Caki2 (cell line): Measurements from ENCODE around the gene IL27RA. TPM values are rescaled to one million over a fixed set of nuclear protein-coding genes. Genes with fewer than 3 reads are reported as not detected.
"Not testable (repeated sequence)": the region's sequence is repeated elsewhere in the genome, so short reads cannot be mapped to it uniquely, and the experiment has no call there.

Experiments used
- DNase-seq: peaks from one replicate; pipeline ENCODE4 v3.0.0-alpha.2; 2015; ENCODE audit warnings: low read depth
- in situ Hi-C: cut with HindIII; loops from 2 replicates; pipeline ENCODE4 v1.10.0; 2016; ENCODE audit warnings: low sequenced_read_pairs, low pct_unique_long_range_greater_than_20kb, mixed read lengths
- total RNA-seq: library from RNA; depleted of rRNA; stranded (reverse); fragments of >200 nt; shearing (Covaris generic); gene quantifications from 2 replicates; pipeline ENCODE4 v1.2.3, GENCODE V29; 2014; ENCODE audit warnings: low replicate concordance

The IL27RA gene
- total RNA-seq, 1 experiment from 2014 or later, result 15.6 TPM

DNA sequence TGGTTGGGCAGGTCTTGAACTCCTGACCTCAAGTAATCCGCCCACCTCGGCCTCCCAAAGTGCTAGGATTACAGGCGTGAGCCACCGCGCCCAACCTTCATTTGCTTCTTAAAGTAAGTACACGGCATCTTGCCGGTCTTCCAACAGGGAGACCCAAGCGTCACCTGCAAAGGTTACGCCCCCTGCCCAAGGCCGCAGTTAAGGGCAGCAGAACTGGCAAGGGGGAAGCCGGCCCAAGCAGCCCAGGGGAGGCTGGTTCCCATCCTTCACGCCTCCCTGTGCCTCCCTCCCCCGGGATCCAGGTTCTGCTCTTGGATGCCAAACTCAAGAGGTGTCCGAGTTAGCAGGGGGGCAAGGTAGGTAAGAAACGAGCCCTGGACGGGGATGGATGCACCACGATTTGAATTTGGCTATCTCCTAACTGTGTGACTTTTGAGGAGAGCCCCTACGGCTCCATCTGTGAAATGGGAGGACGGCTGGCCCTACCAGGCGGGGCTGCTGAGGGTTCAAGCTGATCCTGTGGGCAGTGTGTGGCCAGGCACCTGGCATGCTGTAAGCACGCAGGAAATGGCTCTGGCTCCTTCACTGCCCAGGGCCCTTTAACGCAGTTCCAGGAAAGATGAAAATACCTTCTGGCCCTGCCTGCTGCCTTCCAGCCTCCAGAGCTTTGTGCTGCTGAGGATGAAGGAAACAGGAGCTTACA is 34.5 kb upstream of the IL27RA start:
- DNase-seq, result no peak
- in situ Hi-C loops, result no loop called here

DNA sequence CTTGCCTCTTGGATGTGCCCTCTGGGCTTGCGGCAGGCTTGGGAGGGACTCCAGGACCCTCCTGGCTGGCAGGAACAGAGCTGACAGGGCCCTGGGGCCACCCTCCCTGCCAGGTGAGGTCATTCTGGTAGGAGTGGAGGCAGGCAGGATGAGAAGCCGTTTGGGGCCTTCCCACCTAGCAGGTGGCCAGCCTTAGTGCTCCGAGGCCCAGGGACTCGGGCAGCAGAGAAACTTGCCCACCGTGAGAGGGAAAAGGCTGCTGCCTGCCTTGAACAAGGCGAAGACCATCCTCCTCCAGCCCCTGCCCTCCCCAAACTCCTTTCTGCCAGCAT is 34.0 kb upstream of the IL27RA start:
- DNase-seq, result no peak
- in situ Hi-C loops, result no loop called here

DNA sequence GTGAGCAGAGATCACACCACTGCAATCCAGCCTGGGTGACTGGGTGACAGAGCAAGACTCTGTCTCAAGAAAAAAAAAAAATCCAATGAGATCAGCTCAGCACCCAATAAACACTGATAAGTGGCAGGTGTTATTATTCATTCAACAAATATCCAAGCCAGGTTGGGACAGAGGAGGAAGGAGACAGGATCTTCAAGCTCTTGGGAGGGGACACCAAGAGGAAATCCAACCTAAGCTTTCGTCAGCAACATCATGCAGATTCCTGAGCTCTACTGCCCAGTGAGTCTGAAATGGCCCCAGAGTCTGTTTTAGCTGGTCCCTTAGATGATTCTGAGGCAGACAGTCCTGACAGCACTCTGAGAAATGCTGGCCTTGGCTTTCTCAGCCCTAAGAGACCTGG is 33.1 kb upstream of the IL27RA start:
- in situ Hi-C loops, result no loop called here
- no peak for DNase-seq

DNA sequence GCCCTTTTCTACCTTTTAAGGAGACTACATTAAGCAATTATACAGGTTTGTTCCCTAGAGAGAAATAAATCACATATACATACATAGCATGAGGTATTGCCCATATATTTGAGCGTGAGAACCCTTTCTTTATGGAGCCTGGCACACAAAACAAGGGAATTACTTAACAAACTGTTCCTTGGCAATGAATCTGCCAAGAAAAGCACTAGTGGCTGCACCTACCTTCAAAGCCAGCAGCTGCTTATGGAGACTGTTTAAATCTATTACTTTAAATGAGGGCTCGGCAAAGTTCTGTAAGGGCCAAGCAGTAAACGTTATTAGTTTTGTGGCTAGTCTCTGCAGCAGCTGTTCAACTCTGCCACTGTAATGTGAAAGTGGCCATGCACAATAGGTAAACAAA is 32.5 kb upstream of the IL27RA start:
- in situ Hi-C loops, result no loop called here
- no peak for DNase-seq

DNA sequence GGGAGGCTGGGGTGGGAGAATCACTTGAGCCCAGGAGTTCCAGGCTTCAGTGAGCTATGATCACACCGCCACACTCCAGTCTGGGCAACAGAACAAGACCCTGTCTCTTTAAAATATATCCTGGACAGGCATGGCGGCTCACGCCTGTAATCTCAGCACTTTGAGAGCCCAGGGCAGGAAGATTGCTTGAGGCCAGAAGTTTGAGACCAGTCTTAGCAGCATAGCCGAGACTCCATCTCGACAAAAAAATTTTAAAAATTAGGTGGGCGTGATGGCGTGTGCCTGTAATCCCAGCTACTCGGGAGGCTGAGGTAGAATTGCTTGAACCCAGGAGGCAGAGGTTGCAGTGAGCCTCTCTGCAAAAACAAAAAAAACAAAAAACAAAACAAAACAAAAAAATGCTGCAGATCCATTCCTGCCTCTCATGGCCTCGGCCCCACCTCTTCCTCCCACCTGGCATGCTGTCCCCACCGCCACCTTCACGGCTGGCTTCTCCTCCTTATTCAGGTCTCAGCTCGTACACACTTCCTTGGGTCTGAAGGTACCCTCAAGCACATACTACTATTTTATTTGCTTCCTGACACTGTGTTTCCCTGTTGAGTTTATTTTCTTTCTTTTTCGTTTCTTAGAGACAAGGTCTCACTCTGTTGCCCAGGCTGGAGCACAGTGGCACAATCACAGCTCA is 30.7 kb upstream of the IL27RA start:
- no peak for DNase-seq

DNA sequence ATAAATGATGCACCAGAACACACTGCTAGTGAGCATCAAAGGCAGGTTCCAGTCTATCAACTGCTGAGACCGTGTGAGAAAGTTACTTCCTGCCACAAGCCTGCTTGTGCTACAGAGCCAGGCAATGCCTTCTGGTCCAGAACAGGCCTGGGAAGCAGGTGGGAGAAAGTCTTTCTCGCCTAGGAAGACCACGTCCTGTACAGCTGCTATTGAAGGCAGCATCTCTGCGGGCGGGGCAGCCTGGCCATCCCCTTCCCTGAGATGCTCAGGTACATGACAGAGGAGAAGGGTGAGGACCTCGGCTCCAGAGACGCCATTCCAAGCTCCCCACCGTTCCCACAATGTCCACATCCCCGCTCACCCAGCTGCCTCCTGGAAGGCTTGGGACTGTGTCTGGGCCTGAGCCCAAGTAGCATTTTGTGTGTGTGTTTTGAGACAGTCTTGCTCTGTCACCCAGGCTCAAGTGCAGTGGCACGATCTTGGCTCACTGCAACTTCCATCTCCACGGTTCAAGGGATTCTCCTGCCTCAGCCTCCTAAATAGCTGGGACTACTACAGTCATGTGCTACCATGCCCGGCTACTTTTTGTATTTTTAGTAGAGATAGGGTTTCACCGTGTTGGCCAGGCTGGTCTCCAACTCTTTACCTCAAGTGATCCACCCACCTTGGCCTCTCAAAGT is 28.9 kb upstream of the IL27RA start:
- no peak for DNase-seq
- in situ Hi-C loops, result no loop called here

More for the DNA sequence above, 30.7 kb upstream of the IL27RA start:
- in situ Hi-C loops, result no loop called here

DNA sequence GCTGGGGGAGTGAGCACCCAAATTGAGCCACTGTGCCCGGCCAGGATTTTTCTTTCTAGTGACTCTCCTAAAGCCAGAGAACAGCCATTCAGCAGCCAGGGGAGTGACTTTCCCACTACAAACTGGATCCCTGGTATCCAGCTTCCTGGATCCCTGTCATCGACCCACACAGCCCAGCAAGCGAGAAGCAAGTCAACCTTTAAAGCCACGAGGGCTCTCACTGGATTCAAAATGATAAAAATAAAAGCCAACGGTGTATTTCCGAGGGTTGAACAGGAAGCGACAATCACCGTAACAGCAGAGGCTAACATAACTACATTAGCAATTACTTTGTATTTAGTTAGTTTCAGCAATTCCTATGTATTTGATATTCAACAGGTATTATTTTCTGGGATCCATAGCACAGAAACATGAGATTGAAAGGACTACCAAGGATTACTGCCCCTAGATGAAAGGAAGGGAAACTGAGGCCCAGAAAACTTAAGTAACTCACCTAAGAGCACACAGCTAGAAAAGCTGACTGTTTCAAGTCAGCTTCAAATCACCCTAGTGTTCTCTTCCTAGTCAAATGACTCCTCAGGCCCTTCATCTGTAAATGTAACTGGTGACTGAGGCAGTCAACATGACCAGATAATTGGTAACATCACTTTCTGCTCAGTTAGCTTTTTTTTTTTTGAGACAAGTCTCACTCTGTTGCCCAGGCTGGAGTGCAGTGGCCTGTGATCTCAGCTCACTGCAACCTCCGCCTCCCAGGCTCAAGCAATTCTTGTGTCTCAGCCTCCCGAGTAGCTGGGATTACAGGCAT is 28.1 kb upstream of the IL27RA start:
- DNase-seq, result no peak
- in situ Hi-C loops, result no loop called here

DNA sequence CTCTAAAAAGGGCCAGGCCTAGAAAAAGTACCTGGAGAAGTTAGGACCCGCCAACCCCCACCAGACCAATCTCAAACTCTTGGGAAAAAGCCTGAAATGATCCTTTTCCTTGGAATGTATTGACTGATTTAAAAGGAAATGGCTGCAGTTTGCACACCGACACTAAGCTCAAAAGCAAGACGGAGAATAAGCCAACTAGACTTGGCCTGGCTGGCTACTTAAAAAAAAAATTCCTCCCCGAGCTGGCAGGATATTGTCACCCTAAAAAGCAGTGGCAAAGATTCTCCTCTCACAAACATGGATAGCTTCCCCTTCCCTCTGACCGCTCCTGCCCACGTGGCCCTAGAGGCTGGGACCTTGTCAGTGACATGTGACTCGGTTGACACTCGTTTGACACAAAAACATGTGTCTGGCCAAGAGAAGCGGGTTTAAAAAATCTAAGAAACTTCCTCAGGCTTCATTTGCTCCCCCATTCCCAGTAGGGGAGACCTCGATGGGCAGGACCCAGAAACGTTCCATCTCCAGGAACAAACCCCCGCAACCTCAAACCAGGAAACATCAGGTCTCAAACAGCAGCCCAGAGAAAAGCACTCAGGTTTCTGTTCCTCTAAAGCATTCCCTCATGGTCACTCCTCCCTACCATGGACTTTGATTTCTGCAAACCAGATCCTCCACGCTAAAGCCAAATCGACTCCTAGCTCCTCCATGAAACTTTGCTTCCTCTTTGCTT is 26.8 kb upstream of the IL27RA start:
- no peak for DNase-seq
- in situ Hi-C loops, result no loop called here

DNA sequence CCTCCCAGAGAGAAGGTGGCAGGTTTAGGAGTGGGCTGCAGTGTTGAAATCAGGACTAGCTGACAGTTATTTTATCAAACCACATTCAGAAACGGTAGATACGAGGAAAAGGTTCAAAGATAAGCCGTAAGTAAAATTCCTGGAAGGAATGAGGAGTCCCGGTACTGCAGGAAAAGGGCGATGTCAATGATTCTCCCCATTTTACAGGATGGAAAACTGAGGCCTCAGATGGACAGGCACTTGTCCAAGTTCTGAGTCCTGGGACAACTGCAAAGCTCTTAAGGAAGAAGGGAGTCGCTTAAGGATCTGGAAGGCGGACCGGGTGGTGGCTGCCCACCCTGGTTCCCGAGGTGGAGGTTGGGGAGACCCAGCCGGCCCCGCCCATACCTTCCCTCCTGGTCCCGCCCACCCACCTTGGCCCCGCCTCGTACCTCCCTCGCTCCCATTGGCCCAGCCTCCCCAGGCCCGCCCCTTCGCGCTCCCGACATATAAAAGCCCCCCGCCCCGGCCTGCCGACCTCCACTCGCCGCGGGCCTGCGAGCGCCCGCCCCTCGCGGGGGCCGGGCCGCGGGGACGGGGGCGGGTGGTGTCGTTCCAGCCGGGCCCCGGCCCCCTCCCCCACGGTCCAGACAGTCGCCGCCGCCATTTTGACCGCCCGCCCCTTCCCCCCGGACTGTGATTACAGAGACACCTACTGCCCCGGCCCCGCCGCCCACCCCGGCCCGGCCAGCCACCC is 26.0 kb upstream of the IL27RA start:
- peak; percentile 71 for DNase-seq
- in situ Hi-C loops, result no loop called here

DNA sequence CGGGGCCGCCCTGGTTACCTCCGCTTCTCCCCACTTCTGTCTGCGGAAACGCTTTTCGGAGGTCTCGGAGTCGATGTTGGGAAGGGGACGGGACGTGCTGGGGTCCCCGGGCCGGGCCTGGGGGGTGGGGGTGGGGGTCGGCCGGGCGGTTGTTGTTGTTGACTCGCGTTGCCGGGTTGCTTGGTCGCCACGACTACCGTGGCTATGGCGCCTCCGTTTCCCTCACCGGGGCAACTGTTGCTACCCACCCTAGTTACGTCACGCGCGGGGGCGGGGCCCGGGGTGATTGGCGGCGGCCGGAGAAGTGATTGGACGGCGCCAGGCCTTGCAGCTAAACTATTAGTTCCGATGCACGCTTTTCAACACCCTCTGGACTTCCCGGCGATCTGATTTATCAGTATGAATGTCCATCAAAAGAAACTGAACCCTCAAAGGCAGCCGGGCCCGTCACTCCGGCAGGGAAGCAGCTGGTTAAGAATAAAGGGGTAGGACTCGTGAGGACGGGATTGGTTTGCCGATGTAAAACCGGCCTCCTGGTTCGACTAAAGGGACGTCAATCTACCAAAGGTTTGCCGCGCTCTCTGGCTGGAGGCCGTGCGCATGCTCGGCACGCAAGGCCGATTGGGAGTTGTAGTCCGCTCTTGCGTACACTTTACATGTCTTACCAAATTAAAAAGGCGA is 25.3 kb upstream of the IL27RA start, which contains the start of gene RFX1:
TSS of gene RFX1 (minus strand) at position 236 of the 681 bp plus-strand sequence. CDS start 12,477 bp downstream, outside the sequence.
- in situ Hi-C loops, result no loop called here

DNA sequence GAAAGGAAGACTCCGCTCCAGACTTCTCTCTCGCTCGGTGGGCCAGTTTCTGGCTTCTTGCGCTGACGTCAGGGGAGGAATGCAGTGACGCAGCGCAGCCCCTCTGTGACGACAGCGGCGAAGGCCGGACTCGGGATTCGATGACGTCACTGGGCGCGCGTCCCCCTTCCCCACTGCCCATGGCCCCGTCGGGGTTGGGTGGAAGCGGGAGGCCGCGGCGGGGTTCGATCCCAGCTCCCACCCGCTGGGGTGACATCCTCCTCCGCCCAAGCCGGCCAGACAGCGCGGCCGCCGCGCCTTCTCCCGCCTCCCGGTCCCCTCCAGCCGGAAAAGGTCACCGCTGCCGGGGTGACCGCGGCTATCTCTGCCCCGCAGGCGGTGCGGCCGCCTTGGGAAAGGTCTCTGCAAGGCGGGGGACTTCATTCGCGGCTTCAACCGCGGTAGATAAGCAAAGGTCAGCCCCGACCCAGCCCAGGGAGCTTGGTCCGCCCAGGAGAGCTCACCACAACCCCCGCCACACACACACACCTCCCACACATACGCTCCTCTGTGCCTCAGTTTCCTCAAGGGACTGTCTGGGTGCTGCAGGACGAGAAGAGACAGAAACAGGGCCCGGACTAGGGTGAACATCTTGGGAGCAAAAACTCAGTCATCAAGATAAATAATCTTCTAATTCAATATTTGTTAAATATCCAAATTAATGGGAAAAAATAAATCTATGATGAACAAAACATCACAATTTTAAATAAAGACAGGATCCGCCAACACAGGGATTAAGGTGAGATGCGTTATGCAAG is 24.6 kb upstream of the IL27RA start:
- no peak for DNase-seq
- in situ Hi-C loops, result no loop called here

More for the DNA sequence above, 25.3 kb upstream of the IL27RA start, which contains the start of gene RFX1:
- DNase-seq, result peak; percentile 100

DNA sequence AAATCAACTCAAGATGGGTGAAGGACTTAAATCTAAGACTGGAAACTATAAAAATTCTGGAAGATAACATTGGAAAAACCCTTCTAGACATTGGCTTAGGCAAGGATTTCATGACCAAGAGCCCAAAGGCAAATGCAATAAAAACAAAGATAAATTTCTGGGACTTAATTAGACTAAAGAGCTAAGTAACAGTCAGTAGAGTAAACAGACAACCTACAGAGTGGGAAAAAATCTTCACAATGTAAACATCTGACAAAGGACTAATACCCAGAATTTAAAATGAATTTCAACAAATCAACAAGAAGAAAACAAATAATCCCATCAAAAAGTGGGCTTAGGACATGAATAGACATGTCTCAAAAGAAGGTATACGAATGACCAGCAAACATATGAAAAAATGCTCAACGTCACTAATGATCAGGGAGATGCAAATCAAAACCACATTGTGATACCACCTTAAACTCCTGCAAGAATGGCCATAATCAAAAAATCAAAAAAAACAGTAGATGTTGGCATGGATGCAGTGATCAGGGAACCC is 19.1 kb upstream of the IL27RA start:
- no peak for DNase-seq
- in situ Hi-C loops, result no loop called here

DNA sequence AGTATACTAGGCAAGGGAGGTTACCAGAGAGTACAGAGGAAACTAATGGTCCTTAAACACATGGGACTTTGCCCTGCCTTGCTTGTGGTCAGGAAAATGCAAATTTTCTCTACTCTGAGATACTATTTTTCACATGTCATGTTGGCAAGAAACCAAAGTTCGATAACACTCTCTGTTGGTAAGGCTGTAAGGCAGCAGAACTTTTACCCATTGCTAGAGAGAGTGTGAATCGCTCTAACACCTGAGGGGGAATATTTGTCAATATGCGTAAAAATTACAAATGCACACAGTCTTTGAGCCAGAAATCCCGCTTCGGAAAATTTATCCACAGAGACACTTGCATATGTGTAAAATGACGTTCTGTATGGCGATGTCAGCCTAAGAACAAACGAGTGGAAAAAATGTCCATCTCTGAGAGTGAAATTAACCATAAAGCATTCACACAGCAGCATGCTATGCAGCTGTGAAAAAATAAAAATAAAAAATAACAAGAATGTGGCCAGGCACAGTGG is 16.0 kb upstream of the IL27RA start:
- DNase-seq, result peak; percentile 25
- in situ Hi-C loops, result no loop called here

DNA sequence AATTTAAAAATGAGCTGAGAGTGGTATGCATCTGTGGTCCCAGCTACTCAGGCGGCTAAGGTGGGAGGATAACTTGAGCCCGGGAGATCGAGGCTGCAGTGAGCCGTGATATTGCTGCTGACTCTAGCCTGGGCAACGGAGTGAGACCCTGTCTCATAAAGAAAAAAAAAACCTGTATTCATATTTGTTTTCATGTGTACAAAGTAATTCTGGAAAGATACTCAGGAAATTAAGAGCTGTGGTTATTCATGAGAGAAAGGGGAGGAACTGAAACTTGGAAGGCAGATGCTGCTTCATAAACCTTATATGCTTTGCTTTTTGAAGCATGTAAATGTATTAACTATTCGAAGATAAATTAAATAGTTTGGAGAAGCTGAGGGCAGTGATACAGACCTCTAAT is 12.5 kb upstream of the IL27RA start:
- no peak for DNase-seq
- in situ Hi-C loops, result no loop called here

DNA sequence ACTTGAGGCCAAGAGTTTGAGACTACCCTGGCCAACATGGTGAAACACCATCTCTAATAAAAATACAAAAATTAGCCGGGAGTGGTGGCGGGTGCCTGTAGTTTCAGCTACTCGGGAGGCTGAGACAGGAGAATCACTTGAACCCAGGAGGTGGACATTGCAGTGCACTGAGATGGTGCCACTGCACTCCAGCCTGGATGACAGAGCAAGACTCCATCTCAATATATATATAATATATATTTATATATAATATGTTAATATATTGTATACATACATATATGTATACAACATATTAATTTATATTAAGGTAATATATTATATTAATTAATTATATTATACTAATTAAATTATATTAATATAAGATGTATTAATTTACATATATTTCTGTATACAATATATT is 11.8 kb upstream of the IL27RA start:
- DNase-seq, result not testable (repeated sequence)

DNA sequence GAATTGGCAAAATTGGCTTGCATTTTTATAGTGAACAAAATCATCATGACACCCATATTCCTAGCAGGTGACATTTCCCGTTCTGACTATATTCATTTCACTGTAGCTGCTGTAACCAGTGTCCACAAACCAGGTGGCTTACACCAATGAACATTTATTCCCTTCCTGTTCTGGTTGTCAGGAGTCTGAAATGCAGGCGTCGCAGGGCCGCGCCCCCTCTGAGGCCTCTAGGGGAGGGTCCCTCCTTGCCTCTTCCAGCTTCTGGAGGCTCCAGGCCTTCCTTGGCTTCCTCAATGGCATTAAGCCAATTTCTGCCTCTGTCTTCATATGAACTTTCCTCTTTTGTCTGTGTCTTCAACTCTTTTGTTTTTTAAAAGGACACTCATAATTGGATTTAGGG is 10.1 kb upstream of the IL27RA start:
- no peak for DNase-seq
- in situ Hi-C loops, result no loop called here

More for the DNA sequence above, 11.8 kb upstream of the IL27RA start:
- in situ Hi-C loops, result not testable (repeated sequence)
